B cell (primary cell): ENCODE results near the gene ARID3B.

Source experiments
- EZH2 ChIP-seq: IDR thresholded peaks from 2 replicates; pipeline ENCODE4 v1.6.1; 2012; ENCODE audit warnings: borderline replicate concordance, low read depth, mild to moderate bottlenecking, moderate library complexity, low read length; ENCODE audit not compliant: insufficient read depth, poor library complexity, severe bottlenecking
- TF ChIP-seq, protein P1 (sequence below): fragments of 200-600 bp; IDR thresholded peaks from one replicate; pipeline ENCODE4 v1.8.0; 2022; ENCODE audit warnings: antibody characterized with exemption, mild to moderate bottlenecking

- TF ChIP-seq, protein P1, sequence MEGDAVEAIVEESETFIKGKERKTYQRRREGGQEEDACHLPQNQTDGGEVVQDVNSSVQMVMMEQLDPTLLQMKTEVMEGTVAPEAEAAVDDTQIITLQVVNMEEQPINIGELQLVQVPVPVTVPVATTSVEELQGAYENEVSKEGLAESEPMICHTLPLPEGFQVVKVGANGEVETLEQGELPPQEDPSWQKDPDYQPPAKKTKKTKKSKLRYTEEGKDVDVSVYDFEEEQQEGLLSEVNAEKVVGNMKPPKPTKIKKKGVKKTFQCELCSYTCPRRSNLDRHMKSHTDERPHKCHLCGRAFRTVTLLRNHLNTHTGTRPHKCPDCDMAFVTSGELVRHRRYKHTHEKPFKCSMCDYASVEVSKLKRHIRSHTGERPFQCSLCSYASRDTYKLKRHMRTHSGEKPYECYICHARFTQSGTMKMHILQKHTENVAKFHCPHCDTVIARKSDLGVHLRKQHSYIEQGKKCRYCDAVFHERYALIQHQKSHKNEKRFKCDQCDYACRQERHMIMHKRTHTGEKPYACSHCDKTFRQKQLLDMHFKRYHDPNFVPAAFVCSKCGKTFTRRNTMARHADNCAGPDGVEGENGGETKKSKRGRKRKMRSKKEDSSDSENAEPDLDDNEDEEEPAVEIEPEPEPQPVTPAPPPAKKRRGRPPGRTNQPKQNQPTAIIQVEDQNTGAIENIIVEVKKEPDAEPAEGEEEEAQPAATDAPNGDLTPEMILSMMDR, result no peak
- TF ChIP-seq EZH2, result no peak
Observed at GRCh38 chr15:74506515-74506840, 34.5 kb upstream of the ARID3B start.
